AG09319 (cell line): ENCODE data around the gene SLC25A19.

Experiments used
- DNase-seq: peaks from one replicate; pipeline ENCODE4 v3.0.0-alpha.2; 2010; ENCODE audit warnings: low read depth; ENCODE audit errors: extremely low read depth
- CTCF ChIP-seq: IDR thresholded peaks from 2 replicates; pipeline ENCODE4 v1.5.1; 2011; ENCODE audit warnings: low read depth, mild to moderate bottlenecking, inconsistent platforms, low read length, moderate library complexity

Gene SLC25A19

GRCh38 chr17:75241996-75242460 is 47.2 kb downstream of the SLC25A19 start:
- no peak for TF ChIP-seq CTCF
- no peak for DNase-seq

- DNase-seq = no peak
- TF ChIP-seq CTCF = no peak
Observed at GRCh38 chr17:75241502-75241901, 47.7 kb downstream of the SLC25A19 start.

GRCh38 chr17:75241143-75241430 is 48.1 kb downstream of the SLC25A19 start:
- no peak for TF ChIP-seq CTCF
- DNase-seq = no peak

- TF ChIP-seq CTCF = peak; percentile 61
- no peak for DNase-seq
Observed at GRCh38 chr17:75240394-75241142, 48.7 kb downstream of the SLC25A19 start.

- no peak for DNase-seq
- no peak for TF ChIP-seq CTCF
Observed at GRCh38 chr17:75239778-75240393, 49.3 kb downstream of the SLC25A19 start.

- DNase-seq = no peak
- TF ChIP-seq CTCF = no peak
Observed at GRCh38 chr17:75239214-75239613, 50.0 kb downstream of the SLC25A19 start.

GRCh38 chr17:75238684-75239191 is 50.5 kb downstream of the SLC25A19 start:
- peak; percentile 86 for TF ChIP-seq CTCF
- DNase-seq = no peak
